ENCODE measurements around the gene TMEM225B.
"Not testable (repeated sequence)": the region's sequence is repeated elsewhere in the genome, so short reads cannot be mapped to it uniquely, and the experiment has no call there.

TMEM225B gene

GRCh38 chr7:99597762-99598501, at the start of gene TMEM225B:
Gene TMEM225B (plus strand): TSS chr7:99598267. CDS start chr7:99604389, 6,122 bp downstream.
- DNase-seq: no peak

GRCh38 chr7:99549545-99549944, 48.5 kb upstream of the TMEM225B start:
- DNase-seq: not testable (repeated sequence)

DNA sequence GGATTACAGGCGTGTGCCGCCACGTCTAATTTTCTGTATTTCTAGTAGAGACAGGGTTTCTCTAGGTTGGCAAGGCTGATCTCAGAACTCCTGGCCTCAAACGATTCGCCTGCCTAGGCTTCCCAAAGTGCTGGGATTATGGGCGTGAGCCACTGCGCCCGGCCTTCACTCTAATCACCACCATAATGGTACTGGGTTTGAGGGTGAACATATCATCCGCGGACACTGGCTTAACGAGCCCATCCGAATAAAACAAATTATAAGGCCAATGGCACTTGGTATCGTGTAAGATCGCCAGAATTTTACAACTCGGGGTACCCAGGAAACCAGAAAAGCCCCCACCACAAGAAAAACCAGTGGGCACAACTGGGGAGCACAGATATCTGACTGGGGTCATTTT, 46.7 kb upstream of the TMEM225B start:
- no peak for DNase-seq

- peak; percentile 51 for DNase-seq
Observed at GRCh38 chr7:99551767-99552463, 46.2 kb upstream of the TMEM225B start, which contains the start of gene FAM200A. Gene FAM200A (minus strand): TSS chr7:99552114. CDS start chr7:99548407, 3,707 bp downstream.

DNA sequence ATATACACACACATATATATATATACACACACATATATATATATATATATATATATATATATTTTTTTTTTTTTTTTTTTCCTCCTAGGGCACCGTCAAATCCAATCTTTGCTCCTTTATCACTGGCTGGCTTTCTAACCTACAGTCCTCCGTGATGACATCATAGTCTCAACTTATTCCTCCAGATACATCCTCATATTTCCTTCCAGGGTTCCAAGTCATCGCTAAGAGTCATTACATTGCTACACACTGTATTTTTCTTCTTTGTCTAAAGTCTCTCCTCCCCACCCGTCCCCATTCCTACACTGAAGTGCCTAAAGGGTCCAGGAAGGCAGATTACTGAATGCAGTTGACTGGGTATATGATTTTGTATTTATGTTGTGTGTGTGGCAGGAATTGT, 45.0 kb upstream of the TMEM225B start:
- no peak for DNase-seq

DNA sequence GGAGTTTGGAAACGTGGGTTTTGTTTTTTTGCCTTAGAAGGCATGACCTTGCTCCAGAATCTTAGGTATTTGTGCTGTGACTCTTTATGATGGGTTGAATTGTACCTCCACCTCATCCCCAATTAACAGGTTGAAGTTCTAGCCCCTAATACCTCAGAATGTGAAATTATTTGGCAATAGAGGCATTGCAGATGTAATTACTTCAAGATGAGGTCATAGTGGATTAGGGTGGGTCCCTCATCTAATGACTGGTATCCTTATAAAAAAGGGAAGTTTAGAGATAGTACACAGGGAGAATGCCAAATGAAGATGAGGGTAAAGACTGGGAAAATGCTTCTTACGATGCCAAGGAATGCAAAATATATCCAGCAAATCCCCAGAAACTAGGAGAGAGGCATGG, 43.1 kb upstream of the TMEM225B start:
- no peak for DNase-seq

DNA sequence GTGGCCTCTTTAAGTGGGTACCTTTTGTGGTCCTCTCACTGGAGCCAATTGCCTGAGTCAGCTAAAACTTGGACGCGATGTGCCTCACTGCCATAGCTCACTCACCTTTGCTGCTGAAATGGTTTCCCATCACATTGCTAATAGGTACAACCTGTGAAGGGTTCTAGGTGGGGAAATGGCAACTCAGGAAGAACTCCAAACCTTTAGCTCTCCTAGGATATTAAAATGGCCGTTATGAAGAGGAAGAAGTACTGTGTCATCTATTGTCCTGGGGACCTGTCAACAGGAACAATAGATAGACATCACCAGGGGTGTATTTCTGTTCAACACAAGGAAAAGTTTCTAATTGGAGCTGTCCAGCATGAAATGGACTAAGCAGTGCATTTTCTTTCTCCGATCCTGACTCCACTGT, 40.9 kb upstream of the TMEM225B start:
- no peak for DNase-seq

- no peak for DNase-seq
Observed at GRCh38 chr7:99557940-99558305, 40.1 kb upstream of the TMEM225B start.

DNA sequence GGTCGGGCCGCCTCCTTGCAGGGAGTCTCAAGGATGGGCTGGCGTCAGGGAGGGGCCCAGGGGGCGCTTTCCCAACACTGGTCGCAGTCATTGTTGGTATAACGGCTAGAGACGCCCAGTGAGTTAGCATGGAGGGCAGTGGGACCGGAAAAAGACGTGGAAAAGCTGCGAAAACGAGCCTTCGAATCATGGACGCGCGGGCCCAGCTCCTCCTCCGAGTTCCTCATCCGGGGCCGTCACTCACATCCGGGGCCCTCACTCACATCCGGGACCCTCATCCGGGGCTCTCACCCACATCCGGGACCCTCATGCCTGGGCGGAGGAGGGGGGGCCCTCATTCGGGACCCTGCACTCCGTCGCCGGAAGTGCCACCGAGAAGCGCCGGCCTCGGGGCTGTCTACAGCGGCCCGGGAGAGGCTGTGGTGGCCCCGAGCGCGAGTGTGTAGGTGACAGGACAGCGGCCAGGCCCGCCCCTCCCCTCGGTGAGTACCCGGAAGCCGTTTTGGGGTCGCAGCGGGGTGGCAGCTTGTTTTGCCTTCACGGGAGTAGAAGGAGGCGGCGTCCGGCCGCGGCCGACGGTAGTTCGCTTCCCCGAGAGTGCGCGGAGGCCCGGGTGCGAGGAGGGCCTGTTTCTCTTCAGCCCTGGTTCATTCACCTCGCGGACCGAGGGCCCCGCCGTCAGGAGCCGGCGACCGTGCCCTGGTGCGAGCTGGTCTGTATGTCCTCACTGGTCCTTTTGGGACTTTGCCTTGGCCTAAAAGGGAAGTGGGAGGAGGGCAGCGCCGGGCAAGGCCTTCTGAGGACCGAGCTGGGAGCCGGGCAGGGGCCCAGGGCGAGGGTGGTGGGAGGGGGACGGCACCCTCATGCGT, 39.5 kb upstream of the TMEM225B start, which contains the start of gene ZNF655:
ZNF655 (plus strand) TSS at position 337 of the 869 bp plus-strand sequence. CDS start 1,918 bp downstream, outside the sequence.
- peak; percentile 66 for DNase-seq

DNA sequence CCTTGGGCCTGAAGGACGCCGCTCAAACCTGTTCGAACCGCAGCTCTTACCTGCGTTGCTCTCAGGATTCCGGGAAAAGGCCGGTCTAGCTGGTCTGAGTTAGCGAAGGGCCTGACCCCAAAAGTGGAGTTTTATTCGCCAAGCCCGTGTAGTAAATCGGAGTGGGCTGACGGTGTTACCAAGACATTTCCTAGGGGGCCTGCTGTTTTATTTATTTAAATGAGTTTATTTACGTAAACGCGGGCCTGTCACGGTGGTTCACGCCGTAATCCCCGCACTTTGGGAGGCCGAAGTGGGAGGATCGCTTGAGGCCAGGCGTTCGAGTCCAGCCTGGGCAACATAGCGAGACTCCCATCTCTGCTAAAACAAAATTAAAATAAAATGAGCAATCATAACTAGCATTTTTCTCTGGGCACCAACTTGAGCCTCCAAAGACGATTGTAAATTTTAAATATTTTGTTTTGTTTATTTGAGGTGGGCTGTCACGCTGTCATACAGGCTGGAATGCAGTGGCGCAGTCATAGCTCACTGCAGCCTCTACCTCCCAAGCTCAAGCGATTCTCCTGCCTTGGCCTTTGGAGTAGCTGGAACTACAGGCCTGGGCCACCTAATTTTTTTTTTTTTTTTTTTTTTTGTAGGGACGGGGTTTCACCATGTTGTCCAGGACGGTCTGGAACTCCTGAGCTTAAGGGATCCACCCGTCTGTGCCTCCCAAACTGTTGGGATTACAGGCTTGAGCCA, 38.7 kb upstream of the TMEM225B start:
- no peak for DNase-seq

- no peak for DNase-seq
Observed at GRCh38 chr7:99560834-99561736, 37.0 kb upstream of the TMEM225B start.

DNA sequence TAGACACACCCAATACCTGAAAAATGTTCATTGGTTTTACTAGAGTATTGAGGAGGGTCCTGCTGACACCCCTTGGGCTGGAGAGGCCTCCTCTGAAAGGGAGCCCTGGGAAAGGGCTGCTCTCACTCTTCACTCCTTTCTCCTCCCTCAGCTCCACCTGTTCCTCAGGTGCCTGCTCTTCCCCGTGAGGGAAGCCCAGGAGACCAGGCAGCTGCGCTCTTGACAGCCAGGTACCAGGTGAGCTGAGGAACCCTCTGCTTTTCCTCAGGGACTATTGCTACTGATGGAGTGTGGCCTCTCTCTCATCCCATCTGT, 36.4 kb upstream of the TMEM225B start:
- no peak for DNase-seq

DNA sequence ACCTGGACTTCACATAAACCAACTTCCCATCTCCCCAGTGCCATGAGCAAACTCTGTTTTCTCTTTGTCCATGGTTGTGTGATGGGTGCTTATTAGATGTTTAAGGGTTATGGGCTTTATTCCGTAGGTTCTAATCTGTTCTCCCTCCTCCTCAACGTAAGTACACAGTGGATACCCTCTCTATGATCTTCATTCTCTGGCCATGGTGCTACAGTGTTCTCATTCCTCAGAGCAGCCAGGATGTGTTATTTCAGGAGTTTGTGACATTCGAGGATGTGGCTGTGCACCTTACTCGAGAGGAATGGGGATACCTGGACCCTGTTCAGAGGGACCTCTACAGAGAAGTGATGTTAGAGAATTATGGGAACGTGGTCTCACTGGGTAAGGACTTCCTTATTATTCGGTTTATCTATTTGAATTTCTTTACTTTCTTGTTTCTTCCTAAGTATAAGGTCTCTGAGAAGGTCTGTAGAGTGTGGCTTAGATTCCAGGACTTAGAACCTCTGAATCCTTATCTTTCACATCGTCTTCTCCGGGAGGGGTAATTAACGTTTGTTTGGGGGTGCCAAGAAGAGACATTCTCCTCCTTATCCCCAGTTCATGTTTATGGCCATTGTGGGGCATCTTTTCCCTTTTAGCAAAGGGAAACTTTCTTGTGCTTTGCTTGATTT, 35.8 kb upstream of the TMEM225B start:
- no peak for DNase-seq

GRCh38 chr7:99562832-99563231, 35.2 kb upstream of the TMEM225B start:
- no peak for DNase-seq

- no peak for DNase-seq
Observed at GRCh38 chr7:99563650-99564049, 34.4 kb upstream of the TMEM225B start.

DNA sequence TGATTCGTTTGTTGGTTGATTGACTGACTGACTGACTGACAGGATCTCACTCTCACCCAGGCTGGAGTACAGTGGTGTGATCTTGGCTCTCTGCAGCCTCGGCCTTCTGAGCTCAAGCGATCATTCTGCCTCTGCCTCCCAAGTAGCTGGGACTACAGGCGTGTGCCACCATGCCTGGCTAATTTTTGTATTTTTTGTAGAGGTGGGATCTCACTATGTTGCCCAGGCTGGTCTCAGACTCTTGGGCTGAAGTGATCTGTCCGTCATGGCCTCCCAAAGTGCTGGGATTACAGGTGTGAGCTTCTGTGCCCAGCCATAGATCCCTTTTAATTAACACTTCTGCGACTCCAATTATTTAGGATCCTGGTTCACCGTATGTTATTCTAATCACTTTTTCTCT, 29.3 kb upstream of the TMEM225B start:
- not testable (repeated sequence) for DNase-seq

GRCh38 chr7:99571768-99572167, 26.3 kb upstream of the TMEM225B start:
- no peak for DNase-seq

GRCh38 chr7:99573257-99573656, 24.8 kb upstream of the TMEM225B start:
- DNase-seq: no peak

- no peak for DNase-seq
Observed at GRCh38 chr7:99576251-99576650, 21.8 kb upstream of the TMEM225B start.

DNA sequence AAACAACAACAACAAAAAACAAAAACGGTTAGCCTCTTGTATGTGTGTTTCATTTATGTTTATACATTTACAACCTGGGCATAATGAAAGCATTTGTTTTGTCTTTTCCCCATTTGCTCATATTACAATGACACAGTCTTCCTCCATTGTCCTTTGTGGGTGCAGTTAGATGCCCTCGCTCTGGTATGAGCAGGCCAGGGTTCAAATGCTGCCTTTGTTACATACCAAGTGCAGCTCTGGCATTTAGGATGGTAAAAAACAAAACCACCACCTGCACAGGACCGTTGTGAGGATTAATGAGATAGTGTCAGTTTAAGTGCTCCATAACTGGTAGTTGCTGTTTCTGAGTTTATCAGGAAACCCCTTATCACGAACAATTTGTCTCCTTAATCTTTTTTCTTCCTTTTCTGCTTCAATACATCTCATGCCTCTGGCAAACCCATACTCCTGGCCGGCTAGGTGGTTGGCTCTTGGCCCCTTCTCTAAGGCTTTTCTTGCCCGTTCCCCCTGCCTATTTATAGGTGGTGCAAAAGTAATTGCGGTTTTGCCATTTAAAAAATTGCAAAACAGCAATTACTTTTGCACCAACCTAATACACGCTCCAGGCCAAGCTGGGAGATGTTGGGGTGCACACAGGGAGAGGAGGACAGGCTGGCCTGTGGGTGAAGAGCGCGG, 18.6 kb upstream of the TMEM225B start:
- DNase-seq: no peak

Measured in NCI-H1417 treated with DMSO at 0.1 percent for 48 hours (cell line).